Endothelial cell of umbilical vein (primary cell): ENCODE data around the gene CIAO1. TPM values are rescaled to one million over a fixed set of nuclear protein-coding genes. Genes with fewer than 3 reads are reported as not detected.

Source experiments
- BruUV-seq: library from RNA; stranded (reverse); fragments of 400-500 nt; replicated peaks from 2 replicates; lab custom pipeline; 2021; lab: Mats Ljungman, UMichigan
- CTCF ChIA-PET: fragments of 300-600, 350-600 bp; sonication (Branson Sonifier 250); formaldehyde crosslinking; loops from one replicate; lab custom pipeline; 2021; ENCODE audit warnings: antibody characterized with exemption, inconsistent platforms; lab: Charles Lee
- POLR2A ChIA-PET: fragments of 300-600, 350-600 bp; sonication (Branson Sonifier 250); formaldehyde crosslinking; loops from one replicate; lab custom pipeline; 2021; ENCODE audit warnings: antibody characterized with exemption, inconsistent platforms; lab: Charles Lee
- DNase-seq: peaks from one replicate; pipeline ENCODE4 v3.0.0-alpha.2; 2011; ENCODE audit warnings: low read depth, low spot score
- FAIRE-seq: peaks from 2 replicates; lab custom pipeline; 2011; peaks lifted over from hg19 to GRCh38; lab: Jason Lieb, UNC
- H2AFZ ChIP-seq: 2 replicates; pipeline ENCODE4 v1.6.0; 2012; ENCODE audit warnings: low read depth, low read length, control low read depth, inconsistent platforms
- H3K27ac ChIP-seq: 2 replicates; pipeline ENCODE4 v1.5.1; 2011; ENCODE audit warnings: low read depth, mild to moderate bottlenecking, control low read depth, low read length, moderate library complexity; ENCODE audit not compliant: insufficient read depth
- H3K27me3 ChIP-seq, 2 experiments: 2 replicates each; pipeline versions ENCODE4 v1.6.0 to v1.6.1; 2011; ENCODE audit warnings: low read length in 2 of 2, mixed read lengths in 1 of 2; ENCODE audit not compliant: control insufficient read depth in 2 of 2, insufficient read depth in 2 of 2
- H3K36me3 ChIP-seq, 2 experiments: 2 replicates in 1 of 2; 3 replicates in 1 of 2; pipeline ENCODE4 v1.5.1; 2011; ENCODE audit warnings: low read length in 2 of 2, mild to moderate bottlenecking in 1 of 2, moderate library complexity in 1 of 2; ENCODE audit not compliant: control insufficient read depth in 2 of 2, insufficient read depth in 2 of 2; ENCODE audit errors: extremely low read depth in 1 of 2
- H3K4me1 ChIP-seq: 3 replicates; pipeline ENCODE4 v1.5.1; 2011; ENCODE audit warnings: mild to moderate bottlenecking, low read length; ENCODE audit not compliant: control insufficient read depth, insufficient read depth; ENCODE audit errors: extremely low read depth
- H3K4me2 ChIP-seq: 2 replicates; pipeline ENCODE4 v1.6.1; 2011; ENCODE audit warnings: low read length, control low read depth, mixed read lengths; ENCODE audit not compliant: insufficient read depth
- H3K4me3 ChIP-seq, 3 experiments: fragments of 200-600 bp in 1 of 3; sonication (generic), shearing (Covaris generic) in 1 of 3; replicated peaks in 1 of 3; 2 replicates each; pipeline ENCODE4 v1.5.1; 2011 to 2016; ENCODE audit warnings: control low read depth in 3 of 3, low read length in 3 of 3, mild to moderate bottlenecking in 2 of 3, inconsistent platforms in 1 of 3, low read depth in 1 of 3, moderate library complexity in 1 of 3; ENCODE audit not compliant: insufficient read depth in 1 of 3
- H3K79me2 ChIP-seq: 2 replicates; pipeline ENCODE4 v1.6.0; 2012; ENCODE audit warnings: low read length, inconsistent platforms; ENCODE audit not compliant: control insufficient read depth, insufficient read depth
- H3K9ac ChIP-seq: replicated peaks from 2 replicates; pipeline ENCODE3; 2011; ENCODE audit warnings: low read length, control low read depth; ENCODE audit not compliant: insufficient read depth; ENCODE audit errors: extremely low read depth
- H3K9me1 ChIP-seq: replicated peaks from 3 replicates; pipeline ENCODE4 v1.6.0; 2011; ENCODE audit warnings: mild to moderate bottlenecking, low read length; ENCODE audit not compliant: control insufficient read depth, insufficient read depth; ENCODE audit errors: extremely low read depth
- H3K9me3 ChIP-seq: replicated peaks from 2 replicates; pipeline ENCODE4 v1.5.1; 2012; ENCODE audit warnings: low read length, inconsistent platforms; ENCODE audit not compliant: control insufficient read depth, insufficient read depth
- H4K20me1 ChIP-seq: replicated peaks from 2 replicates; pipeline ENCODE3; 2011; ENCODE audit warnings: mild to moderate bottlenecking, low read length; ENCODE audit not compliant: control insufficient read depth, insufficient read depth; ENCODE audit errors: extremely low read depth
- EZH2 ChIP-seq: IDR thresholded peaks from 2 replicates; pipeline ENCODE4 v1.6.1; 2012; ENCODE audit warnings: borderline replicate concordance, low read depth, mild to moderate bottlenecking, moderate library complexity, low read length, inconsistent platforms; ENCODE audit not compliant: severe bottlenecking
- FOS ChIP-seq: IDR thresholded peaks from 2 replicates; pipeline ENCODE4 v1.6.1; 2011; ENCODE audit warnings: mild to moderate bottlenecking, low read length, moderate library complexity, borderline replicate concordance; ENCODE audit not compliant: insufficient read depth
- GATA2 ChIP-seq: IDR thresholded peaks from 2 replicates; pipeline ENCODE4 v1.7.0; 2011; ENCODE audit warnings: low read depth, mild to moderate bottlenecking, moderate library complexity, mixed read lengths, low read length; ENCODE audit not compliant: insufficient read length, insufficient read depth
- JUN ChIP-seq: IDR thresholded peaks from 2 replicates; pipeline ENCODE4 v1.6.1; 2011; ENCODE audit warnings: borderline replicate concordance, low read depth; ENCODE audit not compliant: insufficient read length, insufficient read depth
- MAX ChIP-seq: IDR thresholded peaks from 2 replicates; pipeline ENCODE4 v1.6.1; 2011; ENCODE audit not compliant: insufficient read depth, insufficient read length
- MYC ChIP-seq: IDR thresholded peaks from one replicate; pipeline ENCODE4 v1.6.1; 2011; ENCODE audit warnings: mild to moderate bottlenecking, low read depth, low read length
- POLR2A ChIP-seq: IDR thresholded peaks from 2 replicates; pipeline ENCODE4 v1.6.1; 2012; ENCODE audit warnings: low read depth, mild to moderate bottlenecking, control low read depth, low read length
- POLR2AphosphoS5 ChIP-seq: IDR thresholded peaks from 2 replicates; pipeline ENCODE4 v1.6.1; 2012; ENCODE audit warnings: low read depth, mild to moderate bottlenecking, control low read depth, low read length, moderate library complexity; ENCODE audit not compliant: insufficient read depth
- dilution Hi-C: fragments of 300-500 bp; cut with MboI; formaldehyde crosslinking; loops from one replicate; pipeline ENCODE4 v1.15.0; 2019; ENCODE audit warnings: low sequenced_read_pairs; ENCODE audit not compliant: extremely low pct_ligation_motif_present
- intact Hi-C: fragments of 100-400 bp; cut with micrococcal nuclease; formaldehyde crosslinking; loops from one replicate; pipeline ENCODE4 v1.10.0; 2022
- polyA plus RNA-seq, 4 experiments: library from polyadenylated mRNA; depleted of rRNA in 3 of 4; stranded (reverse) in 3 of 4; unstranded in 1 of 4; fragments of >200 nt; gene quantifications; 2 replicates each; pipeline versions ENCODE4 v1.2.1 to v1.2.3, GENCODE V29; 2011 to 2012; ENCODE audit warnings: missing spikeins in 1 of 4
- total RNA-seq: library from RNA; stranded (reverse); gene quantifications from 2 replicates; pipeline ENCODE4 v1.2.3, GENCODE V29; 2021
- TF ChIP-seq, protein P1 (sequence below), 2 donors: IDR thresholded peaks; 1 replicate in 1 of 2; 2 replicates in 1 of 2; pipeline ENCODE4 v1.5.1; 2011; ENCODE audit warnings: low read length in 2 of 2, mild to moderate bottlenecking in 2 of 2, moderate library complexity in 2 of 2, control low read depth in 1 of 2, inconsistent platforms in 1 of 2, low read depth in 1 of 2; ENCODE audit not compliant: insufficient read depth in 1 of 2; ENCODE audit errors: extremely low read depth in 1 of 2

CIAO1 gene
- total and polyA plus RNA-seq, 2 donors (not counting 3 experiments of a cell fraction or from before 2014, with no cell fraction given) = 70.7 to 119 TPM

GRCh38 chr2:96271995-96272394 lies 6.0 kb downstream of the CIAO1 start:
- peaks cover 3% of the 10 kb centered on the region for H3K4me1 ChIP-seq
- no peak overlapping the region for H2AFZ ChIP-seq
- H3K4me3 ChIP-seq = no peak overlapping the region
- H3K9me1 ChIP-seq = no peaks in the 10 kb centered on the region
- no peaks in the 10 kb centered on the region for H3K9me3 ChIP-seq
- no peak for TF ChIP-seq POLR2AphosphoS5
- no peak for TF ChIP-seq MAX
- no peak overlapping the region for H3K9ac ChIP-seq
- H3K79me2 ChIP-seq = peaks cover 8% of the 10 kb centered on the region
- POLR2A ChIA-PET = no interaction called here
- CTCF ChIA-PET = no interaction called here
- no TSS peak for BruUV-seq
- peaks cover 2% of the 10 kb centered on the region for H4K20me1 ChIP-seq
- no peak for DNase-seq
- dilution Hi-C loops (no loop called here), intact Hi-C loops (no loop called here)
- no peak overlapping the region for H3K27ac ChIP-seq
- no peak for FAIRE-seq
- H3K4me2 ChIP-seq = no peak overlapping the region
- H3K27me3 ChIP-seq = no peaks in the 10 kb centered on the region
- peaks cover 20 to 41% of the 10 kb centered on the region in 2 experiments for H3K36me3 ChIP-seq

DNA sequence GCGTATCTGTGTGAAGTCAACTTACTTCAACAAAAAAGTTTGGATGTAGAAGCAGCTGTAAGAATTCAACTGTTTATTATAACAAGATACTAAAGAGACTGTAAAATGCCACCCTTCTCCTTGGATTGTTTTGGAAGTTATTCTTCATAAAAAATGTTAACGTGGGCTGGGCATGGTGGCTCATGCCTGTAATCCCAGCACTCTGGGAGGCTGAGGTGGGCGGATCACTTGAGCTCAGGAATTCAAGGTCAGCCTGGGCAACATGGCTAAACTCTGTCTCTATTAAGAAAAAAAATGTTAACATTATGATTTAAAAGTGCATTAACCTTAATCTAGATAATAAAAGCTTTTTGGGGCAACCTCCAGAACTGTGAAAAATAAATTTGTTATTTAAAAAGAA lies 7.7 kb downstream of the CIAO1 start:
- no peaks in the 10 kb centered on the region for H3K4me1 ChIP-seq
- no peak overlapping the region for H3K9ac ChIP-seq
- TF ChIP-seq EZH2 (no peak), GATA2 (no peak), JUN (no peak), POLR2AphosphoS5 (no peak), MAX (no peak), POLR2A (no peak), MYC (no peak), FOS (no peak)
- TF ChIP-seq, protein P1, sequence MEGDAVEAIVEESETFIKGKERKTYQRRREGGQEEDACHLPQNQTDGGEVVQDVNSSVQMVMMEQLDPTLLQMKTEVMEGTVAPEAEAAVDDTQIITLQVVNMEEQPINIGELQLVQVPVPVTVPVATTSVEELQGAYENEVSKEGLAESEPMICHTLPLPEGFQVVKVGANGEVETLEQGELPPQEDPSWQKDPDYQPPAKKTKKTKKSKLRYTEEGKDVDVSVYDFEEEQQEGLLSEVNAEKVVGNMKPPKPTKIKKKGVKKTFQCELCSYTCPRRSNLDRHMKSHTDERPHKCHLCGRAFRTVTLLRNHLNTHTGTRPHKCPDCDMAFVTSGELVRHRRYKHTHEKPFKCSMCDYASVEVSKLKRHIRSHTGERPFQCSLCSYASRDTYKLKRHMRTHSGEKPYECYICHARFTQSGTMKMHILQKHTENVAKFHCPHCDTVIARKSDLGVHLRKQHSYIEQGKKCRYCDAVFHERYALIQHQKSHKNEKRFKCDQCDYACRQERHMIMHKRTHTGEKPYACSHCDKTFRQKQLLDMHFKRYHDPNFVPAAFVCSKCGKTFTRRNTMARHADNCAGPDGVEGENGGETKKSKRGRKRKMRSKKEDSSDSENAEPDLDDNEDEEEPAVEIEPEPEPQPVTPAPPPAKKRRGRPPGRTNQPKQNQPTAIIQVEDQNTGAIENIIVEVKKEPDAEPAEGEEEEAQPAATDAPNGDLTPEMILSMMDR (IDR thresholded peaks at IDR 0.05; ENCODE audit: extremely low read depth in 1 of 2, insufficient read depth in 1 of 2, low read depth in 1 of 2, low read length in 2 of 2) = no peak
- no peaks in the 10 kb centered on the region for H3K79me2 ChIP-seq
- peak; percentile 40 for FAIRE-seq
- DNase-seq = no peak
- peaks cover 24 to 47% of the 10 kb centered on the region in 2 experiments for H3K36me3 ChIP-seq
- no peaks in the 10 kb centered on the region for H3K9me1 ChIP-seq
- H3K4me2 ChIP-seq = no peak overlapping the region
- no peak overlapping the region for H2AFZ ChIP-seq
- no peaks in the 10 kb centered on the region for H3K27me3 ChIP-seq
- no TSS peak for BruUV-seq
- intact Hi-C loops (no loop called here), dilution Hi-C loops (no loop called here)
- H3K4me3 ChIP-seq = no peak overlapping the region
- ChIA-PET POLR2A (no interaction called here), CTCF (interaction anchor here (1.0 to 1.3 kb wide), 2 partner anchors 8 to 63 kb away, joined by 4 read pairs; no protein-coding TSS in a partner anchor)
- H3K9me3 ChIP-seq = no peaks in the 10 kb centered on the region
- peaks cover 2% of the 10 kb centered on the region for H4K20me1 ChIP-seq
- H3K27ac ChIP-seq = no peak overlapping the region
